ENCODE measurements around the gene LCE2C.

Gene LCE2C

DNA sequence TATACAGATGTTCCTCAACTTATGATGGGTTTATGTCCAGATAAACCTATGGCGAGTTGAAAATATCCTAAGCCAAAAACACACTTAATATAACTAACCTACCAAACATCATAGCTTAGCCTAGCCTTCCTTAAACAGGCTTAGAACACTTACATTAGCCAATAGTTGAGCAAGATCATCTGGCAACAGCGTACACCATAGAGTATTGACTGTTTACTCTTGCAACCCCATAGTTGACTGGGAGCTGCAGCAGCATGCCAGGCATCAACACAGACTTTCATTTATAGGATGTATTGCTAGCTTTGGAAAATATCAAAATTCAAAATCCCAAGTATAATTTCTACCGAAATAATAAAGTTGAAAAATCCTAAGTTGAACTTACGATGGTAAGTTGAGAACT lies 17.4 kb upstream of the LCE2C start:
- H3K9me3 ChIP-seq (ENCODE audit: control insufficient read depth, insufficient read depth, low read depth, low read length), result no peaks in the 10 kb centered on the region
- no peak for TF ChIP-seq ZNF146 (tag by site-specific recombination; IDR thresholded peaks at IDR 0.05)
- TF ChIP-seq ZFP41 (tag by site-specific recombination; IDR thresholded peaks at IDR 0.05; ENCODE audit: borderline replicate concordance), result no peak
- TF ChIP-seq ZNF791 (tag by site-specific recombination; IDR thresholded peaks at IDR 0.05), result no peak
- no peak for TF ChIP-seq ZNF132 (tag by site-specific recombination; IDR thresholded peaks at IDR 0.05; ENCODE audit: borderline replicate concordance)
- no peak for TF ChIP-seq ZNF776 (tag by site-specific recombination; IDR thresholded peaks at IDR 0.05; ENCODE audit: borderline replicate concordance)
- no peak for TF ChIP-seq MZF1 (tag by site-specific recombination; IDR thresholded peaks at IDR 0.05; ENCODE audit: borderline replicate concordance)
- no peak for TF ChIP-seq ZBTB11 (tag by site-specific recombination; conservative IDR thresholded peaks at IDR 0.05; ENCODE audit: low read depth)
- TF ChIP-seq HOXC10 (CRISPR knock-in tag; IDR thresholded peaks at IDR 0.05), result no peak
- CTCF ChIA-PET, result interaction anchor here (0.8 to 0.9 kb wide), 3 partner anchors 24 to 534 kb away, joined by 3 to 4 read pairs (median 3); no protein-coding TSS in a partner anchor
- H3K27ac ChIP-seq (ENCODE audit: extremely low read depth, low read depth, low read length), result no peak overlapping the region
- H3K4me1 ChIP-seq (ENCODE audit: control insufficient read depth, insufficient read depth, low read length), result no peaks in the 10 kb centered on the region
- POLR2A ChIA-PET, result no interaction called here
- no peaks in the 10 kb centered on the region for H3K36me3 ChIP-seq (ENCODE audit: control insufficient read depth in 2 of 2, insufficient read depth in 1 of 2, low read length in 2 of 2)
- no peak overlapping the region for H3K4me3 ChIP-seq (ENCODE audit: low read depth, low read length)

DNA sequence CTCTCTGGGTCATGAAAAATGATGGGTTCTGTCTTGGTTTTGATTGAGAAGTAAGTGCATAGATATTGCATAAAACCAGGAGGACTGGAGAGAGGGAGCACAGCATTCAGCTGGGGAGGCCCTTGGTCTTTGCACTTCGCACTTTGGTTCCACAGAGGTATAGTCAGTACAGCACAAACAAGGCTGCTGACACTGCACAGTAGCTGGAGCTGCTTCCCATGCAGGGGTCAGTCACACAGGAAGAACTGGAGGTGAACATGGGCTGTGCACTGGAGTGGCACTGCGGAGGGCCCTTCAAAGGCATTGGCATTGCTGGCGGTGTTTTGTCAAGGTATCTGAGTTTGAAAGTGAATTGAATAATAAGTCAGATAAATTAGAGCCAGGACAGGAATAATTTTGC lies 16.4 kb upstream of the LCE2C start:
- Histone ChIP-seq H3K36me3 (ENCODE audit: control insufficient read depth in 2 of 2, insufficient read depth in 1 of 2, low read length in 2 of 2) (no peaks in the 10 kb centered on the region), H3K4me1 (ENCODE audit: control insufficient read depth, insufficient read depth, low read length) (no peaks in the 10 kb centered on the region), H3K4me3 (ENCODE audit: low read depth, low read length) (no peak overlapping the region), H3K9me3 (ENCODE audit: control insufficient read depth, insufficient read depth, low read depth, low read length) (no peaks in the 10 kb centered on the region), H3K27ac (ENCODE audit: extremely low read depth, low read depth, low read length) (no peak overlapping the region)
- POLR2A ChIA-PET, result no interaction called here
- CTCF ChIA-PET, result no interaction called here
- no peak for TF ChIP-seq ZNF449 (tag by site-specific recombination; IDR thresholded peaks at IDR 0.05)
- TF ChIP-seq GFI1B (tag by site-specific recombination; IDR thresholded peaks at IDR 0.05), result no peak
- TF ChIP-seq ZBTB7A (tag by site-specific recombination; IDR thresholded peaks at IDR 0.05; ENCODE audit: low read depth), result no peak
- TF ChIP-seq ZNF10 (tag by site-specific recombination; IDR thresholded peaks at IDR 0.05), result no peak
- no peak for TF ChIP-seq YY1 (tag by site-specific recombination; IDR thresholded peaks at IDR 0.05)
- TF ChIP-seq ZNF830 (tag by site-specific recombination; IDR thresholded peaks at IDR 0.05; ENCODE audit: low read depth), result no peak
- TF ChIP-seq ZNF302 (tag by site-specific recombination; IDR thresholded peaks at IDR 0.05; ENCODE audit: low read depth), result no peak
- no peak for TF ChIP-seq ZNF274 (IDR thresholded peaks at IDR 0.05; ENCODE audit: low read length)
- no peak for TF ChIP-seq ZNF274 (tag by site-specific recombination; IDR thresholded peaks at IDR 0.05; ENCODE audit: borderline replicate concordance)
- no peak for TF ChIP-seq ZNF76 (tag by site-specific recombination; IDR thresholded peaks at IDR 0.05; ENCODE audit: borderline replicate concordance, low read depth)
- TF ChIP-seq ZNF768 (tag by site-specific recombination; IDR thresholded peaks at IDR 0.05), result no peak
- no peak for TF ChIP-seq ZEB2 (tag by site-specific recombination; IDR thresholded peaks at IDR 0.05)
- no peak for TF ChIP-seq ZXDB (tag by site-specific recombination; IDR thresholded peaks at IDR 0.05)
- no peak for TF ChIP-seq HOXD13 (CRISPR knock-in tag; IDR thresholded peaks at IDR 0.05; ENCODE audit: borderline replicate concordance)

Data from HEK293 (cell line).